GM18951 (cell line): ENCODE data around the gene GABRE.

ENCODE experiments used
- POLR2A ChIP-seq: IDR thresholded peaks from 4 replicates; pipeline ENCODE4 v1.6.1; 2011; ENCODE audit warnings: mild to moderate bottlenecking; ENCODE audit not compliant: insufficient read length, insufficient read depth; ENCODE audit errors: extremely low read depth
- in situ Hi-C: fragments of 300-500 bp; cut with MboI; formaldehyde crosslinking; loops from one replicate; pipeline ENCODE4 v1.12.0; 2022; ENCODE audit warnings: low sequenced_read_pairs, mixed read lengths, inconsistent platforms; ENCODE audit not compliant: unreplicated experiment

GABRE gene

GRCh38 chrX:151981129-151981528, 6.7 kb upstream of the GABRE start:
- in situ Hi-C loops = no loop called here
- no peak for TF ChIP-seq POLR2A

- in situ Hi-C loops = no loop called here
- TF ChIP-seq POLR2A = no peak
Measured at GRCh38 chrX:151977923-151978322, 3.4 kb upstream of the GABRE start.

- no peak for TF ChIP-seq POLR2A
- in situ Hi-C loops = no loop called here
Measured at GRCh38 chrX:151977009-151977408, 2.5 kb upstream of the GABRE start.

GRCh38 chrX:151975736-151976275, 1.3 kb upstream of the GABRE start:
- in situ Hi-C loops = no loop called here
- no peak for TF ChIP-seq POLR2A

- in situ Hi-C loops = no loop called here
- TF ChIP-seq POLR2A = no peak
Measured at GRCh38 chrX:151975228-151975593, 735 bp upstream of the GABRE start.

GRCh38 chrX:151973851-151974335, 583 bp downstream of the GABRE start:
- in situ Hi-C loops = no loop called here
- no peak for TF ChIP-seq POLR2A

GRCh38 chrX:151973060-151973661, 1.3 kb downstream of the GABRE start:
- TF ChIP-seq POLR2A = no peak
- in situ Hi-C loops = no loop called here

GRCh38 chrX:151970661-151971060, 3.8 kb downstream of the GABRE start:
- in situ Hi-C loops = no loop called here
- no peak for TF ChIP-seq POLR2A

- TF ChIP-seq POLR2A = no peak
- in situ Hi-C loops = no loop called here
Measured at GRCh38 chrX:151970027-151970426, 4.4 kb downstream of the GABRE start.

GRCh38 chrX:151966236-151966635, 8.2 kb downstream of the GABRE start:
- in situ Hi-C loops = no loop called here
- TF ChIP-seq POLR2A = no peak

GRCh38 chrX:151962034-151962433, 12.4 kb downstream of the GABRE start:
- TF ChIP-seq POLR2A = no peak

GRCh38 chrX:151958101-151958500, 16.4 kb downstream of the GABRE start:
- in situ Hi-C loops = no loop called here

More at GRCh38 chrX:151962034-151962433, 12.4 kb downstream of the GABRE start:
- in situ Hi-C loops = no loop called here

GRCh38 chrX:151954730-151955129, 19.7 kb downstream of the GABRE start:
- in situ Hi-C loops = no loop called here
- no peak for TF ChIP-seq POLR2A

More at GRCh38 chrX:151958101-151958500, 16.4 kb downstream of the GABRE start:
- no peak for TF ChIP-seq POLR2A

GRCh38 chrX:151938172-151938571, 36.3 kb downstream of the GABRE start:
- TF ChIP-seq POLR2A = no peak
- in situ Hi-C loops = no loop called here

GRCh38 chrX:151935358-151935757, 39.1 kb downstream of the GABRE start:
- in situ Hi-C loops = no loop called here
- TF ChIP-seq POLR2A = no peak

- TF ChIP-seq POLR2A = no peak
Measured at GRCh38 chrX:151929126-151929525, 45.4 kb downstream of the GABRE start.

More at GRCh38 chrX:151929126-151929525, 45.4 kb downstream of the GABRE start:
- in situ Hi-C loops = no loop called here
